GM23338 (cell line): ENCODE measurements around the gene STAT4. TPM values are rescaled to one million over a fixed set of nuclear protein-coding genes. Genes with fewer than 3 reads are reported as not detected.

ENCODE experiments used
- ATAC-seq: fragments of 200-7000 bp; cut with Tn5 transposase; 3 replicates; pipeline ENCODE4 v1.9.1; 2020
- DNase-seq: peaks from one replicate; pipeline ENCODE4 v3.0.0-alpha.2; 2015; ENCODE audit warnings: low spot score
- H2AFZ ChIP-seq: fragments of 200-600 bp; sonication (generic); 2 replicates; pipeline ENCODE4 v1.8.0; 2016; ENCODE audit warnings: antibody characterized with exemption, mild to moderate bottlenecking, moderate library complexity
- H3F3A ChIP-seq: fragments of 200-600 bp; sonication (generic); replicated peaks from 2 replicates; pipeline ENCODE4 v1.8.0; 2017; ENCODE audit warnings: antibody characterized with exemption, mixed run types, low read depth
- H3K27ac ChIP-seq: fragments of 200-600 bp; sonication (generic); 2 replicates; pipeline ENCODE4 v1.6.1; 2016; ENCODE audit warnings: low read depth
- H3K27me3 ChIP-seq: fragments of 200-600 bp; sonication (generic); 2 replicates; pipeline ENCODE4 v1.8.0; 2016; ENCODE audit warnings: mild to moderate bottlenecking, mixed run types, moderate library complexity; ENCODE audit not compliant: insufficient read depth
- H3K36me3 ChIP-seq: fragments of 200-600 bp; sonication (generic); 2 replicates; pipeline ENCODE4 v1.8.0; 2016; ENCODE audit warnings: mild to moderate bottlenecking; ENCODE audit not compliant: insufficient read depth
- H3K4me1 ChIP-seq: fragments of 200-600 bp; sonication (generic); 2 replicates; pipeline ENCODE4 v1.8.0; 2016; ENCODE audit warnings: mild to moderate bottlenecking, moderate library complexity; ENCODE audit not compliant: insufficient read depth
- H3K4me2 ChIP-seq: fragments of 200-600 bp; sonication (generic); 2 replicates; pipeline ENCODE4 v1.7.1; 2017; ENCODE audit warnings: mixed run types
- H3K4me3 ChIP-seq: fragments of 200-600 bp; sonication (generic); 2 replicates; pipeline ENCODE4 v1.6.1; 2016; ENCODE audit warnings: mixed run types
- H3K79me2 ChIP-seq: fragments of 200-600 bp; sonication (generic); replicated peaks from 2 replicates; pipeline ENCODE4 v1.8.0; 2017; ENCODE audit warnings: mild to moderate bottlenecking; ENCODE audit not compliant: insufficient read depth
- H3K9me2 ChIP-seq: fragments of 200-600 bp; sonication (generic); 2 replicates; pipeline ENCODE4 v1.8.0; 2017; ENCODE audit not compliant: insufficient read depth
- H4K20me1 ChIP-seq: fragments of 200-600 bp; sonication (generic); replicated peaks from 2 replicates; pipeline ENCODE4 v1.8.0; 2017; ENCODE audit warnings: mild to moderate bottlenecking; ENCODE audit not compliant: insufficient read depth
- H3K27ac Mint-ChIP-seq: 2 replicates; pipeline ENCODE4 v1.8.0; 2020; ENCODE audit warnings: inconsistent platforms, mild to moderate bottlenecking, moderate library complexity, mixed read lengths
- H3K27me3 Mint-ChIP-seq: 3 replicates; pipeline ENCODE4 v1.8.0; 2022; ENCODE audit warnings: low read depth, mild to moderate bottlenecking, moderate library complexity, mixed read lengths, inconsistent platforms; ENCODE audit not compliant: insufficient read depth, poor library complexity
- H3K36me3 Mint-ChIP-seq: 3 replicates; pipeline ENCODE4 v1.8.0; 2021; ENCODE audit warnings: low read depth, mild to moderate bottlenecking, inconsistent platforms, moderate library complexity, mixed read lengths
- H3K4me1 Mint-ChIP-seq: 3 replicates; pipeline ENCODE4 v1.8.0; 2020; ENCODE audit warnings: mild to moderate bottlenecking, inconsistent platforms, mixed read lengths
- H3K4me3 Mint-ChIP-seq: 3 replicates; pipeline ENCODE4 v1.8.0; 2021; ENCODE audit warnings: moderate library complexity, mild to moderate bottlenecking, inconsistent platforms, mixed read lengths
- H3K9me3 Mint-ChIP-seq: 3 replicates; pipeline ENCODE4 v1.8.0; 2020; ENCODE audit warnings: moderate library complexity, mild to moderate bottlenecking, inconsistent platforms, mixed read lengths
- CREB1 ChIP-seq: fragments of 250-450 bp; sonication (Bioruptor Pico); IDR thresholded peaks from 2 replicates; pipeline ENCODE4 v1.5.0; 2020; ENCODE audit warnings: low read depth, mild to moderate bottlenecking, moderate library complexity
- ETS1 ChIP-seq: IDR thresholded peaks from 2 replicates; pipeline ENCODE4 v1.6.1; 2016; ENCODE audit warnings: antibody characterized with exemption
- EZH2 ChIP-seq: fragments of 200-600 bp; sonication (generic); IDR thresholded peaks from one replicate; pipeline ENCODE4 v1.8.0; 2017; ENCODE audit warnings: antibody characterized with exemption, mild to moderate bottlenecking, low read depth; ENCODE audit not compliant: unreplicated experiment
- EZH2phosphoT487 ChIP-seq: fragments of 200-600 bp; sonication (generic); IDR thresholded peaks from one replicate; pipeline ENCODE4 v1.8.1; 2018; ENCODE audit warnings: antibody characterized with exemption; ENCODE audit not compliant: unreplicated experiment
- NANOG ChIP-seq: IDR thresholded peaks from 2 replicates; pipeline ENCODE4 v1.6.1; 2016; ENCODE audit warnings: antibody characterized with exemption, borderline replicate concordance
- POLR2AphosphoS5 ChIP-seq: IDR thresholded peaks from 2 replicates; pipeline ENCODE4 v1.6.1; 2016; ENCODE audit warnings: antibody characterized with exemption, low read depth
- STAT1 ChIP-seq: IDR thresholded peaks from one replicate; pipeline ENCODE4 v1.6.1; 2016; ENCODE audit warnings: antibody characterized with exemption; ENCODE audit not compliant: unreplicated experiment
- ZNF114 ChIP-seq: fragments of 250-450 bp; sonication (Bioruptor Pico); IDR thresholded peaks from 2 replicates; pipeline ENCODE4 v1.5.0; 2020; ENCODE audit warnings: mild to moderate bottlenecking, moderate library complexity
- ZNF331 ChIP-seq: fragments of 250-450 bp; sonication (Bioruptor Pico); IDR thresholded peaks from 2 replicates; pipeline ENCODE4 v1.5.0; 2020; ENCODE audit warnings: low read depth, mild to moderate bottlenecking, moderate library complexity
- polyA plus RNA-seq: library from polyadenylated mRNA; unstranded; fragments of >200 nt; fragmentation: Nextera tagmentation; extraction: Ambion mirVana; gene quantifications from 2 replicates; pipeline ENCODE4 v1.2.1, GENCODE V29; 2016
- total RNA-seq: library from RNA; depleted of rRNA; stranded (reverse); fragments of >200 nt; shearing (Covaris generic); gene quantifications from 2 replicates; pipeline ENCODE4 v1.2.3, GENCODE V29; 2014
- TF ChIP-seq, protein P1 (sequence below), 2 experiments: fragments of 200-600 bp in 1 of 2; sonication (generic) in 1 of 2; conservative IDR thresholded peaks; 2 replicates each; pipeline versions ENCODE4 v1.5.1 to v1.6.1; 2016 to 2017; ENCODE audit warnings: antibody characterized with exemption in 2 of 2, low read depth in 2 of 2, mild to moderate bottlenecking in 2 of 2, moderate library complexity in 1 of 2
- TF ChIP-seq, protein P2 (sequence below): fragments of 250-450 bp; sonication (Bioruptor Pico); IDR thresholded peaks from 2 replicates; pipeline ENCODE4 v1.5.0; 2020; ENCODE audit warnings: mild to moderate bottlenecking, moderate library complexity
- TF ChIP-seq, protein P3 (sequence below): IDR thresholded peaks from one replicate; pipeline ENCODE4 v1.6.1; 2018; ENCODE audit warnings: antibody characterized with exemption; ENCODE audit not compliant: unreplicated experiment

Gene STAT4
- total and polyA plus RNA-seq, 2 experiments from 2014 or later: 0.52 to 0.86 TPM

GRCh38 chr2:191082321-191082720 lies 68.5 kb downstream of the STAT4 start:
- Histone ChIP-seq H3K36me3 (peaks cover 3% of the 10 kb centered on the region; the same call in 1 of the 2 replicates), H2AFZ (no peak overlapping the region), H3K4me3 (no peak overlapping the region), H3K27me3 (no peaks in the 10 kb centered on the region), H4K20me1 (no peaks in the 10 kb centered on the region), H3K4me1 (peaks cover 16% of the 10 kb centered on the region; the same call in 1 of the 2 replicates), H3K27ac (no peak overlapping the region), H3F3A (no peaks in the 10 kb centered on the region), H3K9me2 (no peaks in the 10 kb centered on the region), H3K79me2 (no peaks in the 10 kb centered on the region), H3K4me2 (no peak overlapping the region)
- DNase-seq (no peak), ATAC-seq (no peak)
- H3K27ac Mint-ChIP-seq: no peak overlapping the region
- H3K9me3 Mint-ChIP-seq: peaks cover 18% of the 10 kb centered on the region; the same call in 2 of the 3 replicates
- peaks cover 18% of the 10 kb centered on the region for H3K4me1 Mint-ChIP-seq
- no peak overlapping the region for H3K4me3 Mint-ChIP-seq
- H3K36me3 Mint-ChIP-seq: peaks cover 12% of the 10 kb centered on the region; the same call in 2 of the 3 replicates
- H3K27me3 Mint-ChIP-seq: no peaks in the 10 kb centered on the region
- no peak for TF ChIP-seq ZNF114 (CRISPR knock-in tag)
- TF ChIP-seq ZNF331 (CRISPR knock-in tag): no peak
- TF ChIP-seq, protein P1, sequence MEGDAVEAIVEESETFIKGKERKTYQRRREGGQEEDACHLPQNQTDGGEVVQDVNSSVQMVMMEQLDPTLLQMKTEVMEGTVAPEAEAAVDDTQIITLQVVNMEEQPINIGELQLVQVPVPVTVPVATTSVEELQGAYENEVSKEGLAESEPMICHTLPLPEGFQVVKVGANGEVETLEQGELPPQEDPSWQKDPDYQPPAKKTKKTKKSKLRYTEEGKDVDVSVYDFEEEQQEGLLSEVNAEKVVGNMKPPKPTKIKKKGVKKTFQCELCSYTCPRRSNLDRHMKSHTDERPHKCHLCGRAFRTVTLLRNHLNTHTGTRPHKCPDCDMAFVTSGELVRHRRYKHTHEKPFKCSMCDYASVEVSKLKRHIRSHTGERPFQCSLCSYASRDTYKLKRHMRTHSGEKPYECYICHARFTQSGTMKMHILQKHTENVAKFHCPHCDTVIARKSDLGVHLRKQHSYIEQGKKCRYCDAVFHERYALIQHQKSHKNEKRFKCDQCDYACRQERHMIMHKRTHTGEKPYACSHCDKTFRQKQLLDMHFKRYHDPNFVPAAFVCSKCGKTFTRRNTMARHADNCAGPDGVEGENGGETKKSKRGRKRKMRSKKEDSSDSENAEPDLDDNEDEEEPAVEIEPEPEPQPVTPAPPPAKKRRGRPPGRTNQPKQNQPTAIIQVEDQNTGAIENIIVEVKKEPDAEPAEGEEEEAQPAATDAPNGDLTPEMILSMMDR (conservative IDR thresholded peaks at IDR 0.05; ENCODE audit: low read depth in 2 of 2): no peak
- no peak for TF ChIP-seq POLR2AphosphoS5
- no peak for TF ChIP-seq CREB1 (CRISPR knock-in tag)
- TF ChIP-seq NANOG: no peak
- TF ChIP-seq, protein P2, sequence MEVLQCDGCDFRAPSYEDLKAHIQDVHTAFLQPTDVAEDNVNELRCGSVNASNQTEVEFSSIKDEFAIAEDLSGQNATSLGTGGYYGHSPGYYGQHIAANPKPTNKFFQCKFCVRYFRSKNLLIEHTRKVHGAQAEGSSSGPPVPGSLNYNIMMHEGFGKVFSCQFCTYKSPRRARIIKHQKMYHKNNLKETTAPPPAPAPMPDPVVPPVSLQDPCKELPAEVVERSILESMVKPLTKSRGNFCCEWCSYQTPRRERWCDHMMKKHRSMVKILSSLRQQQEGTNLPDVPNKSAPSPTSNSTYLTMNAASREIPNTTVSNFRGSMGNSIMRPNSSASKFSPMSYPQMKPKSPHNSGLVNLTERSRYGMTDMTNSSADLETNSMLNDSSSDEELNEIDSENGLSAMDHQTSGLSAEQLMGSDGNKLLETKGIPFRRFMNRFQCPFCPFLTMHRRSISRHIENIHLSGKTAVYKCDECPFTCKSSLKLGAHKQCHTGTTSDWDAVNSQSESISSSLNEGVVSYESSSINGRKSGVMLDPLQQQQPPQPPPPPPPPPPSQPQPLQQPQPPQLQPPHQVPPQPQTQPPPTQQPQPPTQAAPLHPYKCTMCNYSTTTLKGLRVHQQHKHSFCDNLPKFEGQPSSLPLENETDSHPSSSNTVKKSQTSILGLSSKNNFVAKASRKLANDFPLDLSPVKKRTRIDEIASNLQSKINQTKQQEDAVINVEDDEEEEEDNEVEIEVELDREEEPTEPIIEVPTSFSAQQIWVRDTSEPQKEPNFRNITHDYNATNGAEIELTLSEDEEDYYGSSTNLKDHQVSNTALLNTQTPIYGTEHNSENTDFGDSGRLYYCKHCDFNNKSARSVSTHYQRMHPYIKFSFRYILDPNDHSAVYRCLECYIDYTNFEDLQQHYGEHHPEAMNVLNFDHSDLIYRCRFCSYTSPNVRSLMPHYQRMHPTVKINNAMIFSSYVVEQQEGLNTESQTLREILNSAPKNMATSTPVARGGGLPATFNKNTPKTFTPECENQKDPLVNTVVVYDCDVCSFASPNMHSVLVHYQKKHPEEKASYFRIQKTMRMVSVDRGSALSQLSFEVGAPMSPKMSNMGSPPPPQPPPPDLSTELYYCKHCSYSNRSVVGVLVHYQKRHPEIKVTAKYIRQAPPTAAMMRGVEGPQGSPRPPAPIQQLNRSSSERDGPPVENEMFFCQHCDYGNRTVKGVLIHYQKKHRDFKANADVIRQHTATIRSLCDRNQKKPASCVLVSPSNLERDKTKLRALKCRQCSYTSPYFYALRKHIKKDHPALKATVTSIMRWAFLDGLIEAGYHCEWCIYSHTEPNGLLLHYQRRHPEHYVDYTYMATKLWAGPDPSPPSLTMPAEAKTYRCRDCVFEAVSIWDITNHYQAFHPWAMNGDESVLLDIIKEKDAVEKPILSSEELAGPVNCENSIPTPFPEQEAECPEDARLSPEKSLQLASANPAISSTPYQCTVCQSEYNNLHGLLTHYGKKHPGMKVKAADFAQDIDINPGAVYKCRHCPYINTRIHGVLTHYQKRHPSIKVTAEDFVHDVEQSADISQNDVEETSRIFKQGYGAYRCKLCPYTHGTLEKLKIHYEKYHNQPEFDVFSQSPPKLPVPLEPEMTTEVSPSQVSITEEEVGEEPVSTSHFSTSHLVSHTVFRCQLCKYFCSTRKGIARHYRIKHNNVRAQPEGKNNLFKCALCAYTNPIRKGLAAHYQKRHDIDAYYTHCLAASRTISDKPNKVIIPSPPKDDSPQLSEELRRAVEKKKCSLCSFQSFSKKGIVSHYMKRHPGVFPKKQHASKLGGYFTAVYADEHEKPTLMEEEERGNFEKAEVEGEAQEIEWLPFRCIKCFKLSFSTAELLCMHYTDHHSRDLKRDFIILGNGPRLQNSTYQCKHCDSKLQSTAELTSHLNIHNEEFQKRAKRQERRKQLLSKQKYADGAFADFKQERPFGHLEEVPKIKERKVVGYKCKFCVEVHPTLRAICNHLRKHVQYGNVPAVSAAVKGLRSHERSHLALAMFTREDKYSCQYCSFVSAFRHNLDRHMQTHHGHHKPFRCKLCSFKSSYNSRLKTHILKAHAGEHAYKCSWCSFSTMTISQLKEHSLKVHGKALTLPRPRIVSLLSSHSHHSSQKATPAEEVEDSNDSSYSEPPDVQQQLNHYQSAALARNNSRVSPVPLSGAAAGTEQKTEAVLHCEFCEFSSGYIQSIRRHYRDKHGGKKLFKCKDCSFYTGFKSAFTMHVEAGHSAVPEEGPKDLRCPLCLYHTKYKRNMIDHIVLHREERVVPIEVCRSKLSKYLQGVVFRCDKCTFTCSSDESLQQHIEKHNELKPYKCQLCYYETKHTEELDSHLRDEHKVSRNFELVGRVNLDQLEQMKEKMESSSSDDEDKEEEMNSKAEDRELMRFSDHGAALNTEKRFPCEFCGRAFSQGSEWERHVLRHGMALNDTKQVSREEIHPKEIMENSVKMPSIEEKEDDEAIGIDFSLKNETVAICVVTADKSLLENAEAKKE (CRISPR knock-in tag): no peak
- no peak for TF ChIP-seq STAT1
- TF ChIP-seq EZH2: no peak
- no peak for TF ChIP-seq EZH2phosphoT487
- TF ChIP-seq, protein P3, sequence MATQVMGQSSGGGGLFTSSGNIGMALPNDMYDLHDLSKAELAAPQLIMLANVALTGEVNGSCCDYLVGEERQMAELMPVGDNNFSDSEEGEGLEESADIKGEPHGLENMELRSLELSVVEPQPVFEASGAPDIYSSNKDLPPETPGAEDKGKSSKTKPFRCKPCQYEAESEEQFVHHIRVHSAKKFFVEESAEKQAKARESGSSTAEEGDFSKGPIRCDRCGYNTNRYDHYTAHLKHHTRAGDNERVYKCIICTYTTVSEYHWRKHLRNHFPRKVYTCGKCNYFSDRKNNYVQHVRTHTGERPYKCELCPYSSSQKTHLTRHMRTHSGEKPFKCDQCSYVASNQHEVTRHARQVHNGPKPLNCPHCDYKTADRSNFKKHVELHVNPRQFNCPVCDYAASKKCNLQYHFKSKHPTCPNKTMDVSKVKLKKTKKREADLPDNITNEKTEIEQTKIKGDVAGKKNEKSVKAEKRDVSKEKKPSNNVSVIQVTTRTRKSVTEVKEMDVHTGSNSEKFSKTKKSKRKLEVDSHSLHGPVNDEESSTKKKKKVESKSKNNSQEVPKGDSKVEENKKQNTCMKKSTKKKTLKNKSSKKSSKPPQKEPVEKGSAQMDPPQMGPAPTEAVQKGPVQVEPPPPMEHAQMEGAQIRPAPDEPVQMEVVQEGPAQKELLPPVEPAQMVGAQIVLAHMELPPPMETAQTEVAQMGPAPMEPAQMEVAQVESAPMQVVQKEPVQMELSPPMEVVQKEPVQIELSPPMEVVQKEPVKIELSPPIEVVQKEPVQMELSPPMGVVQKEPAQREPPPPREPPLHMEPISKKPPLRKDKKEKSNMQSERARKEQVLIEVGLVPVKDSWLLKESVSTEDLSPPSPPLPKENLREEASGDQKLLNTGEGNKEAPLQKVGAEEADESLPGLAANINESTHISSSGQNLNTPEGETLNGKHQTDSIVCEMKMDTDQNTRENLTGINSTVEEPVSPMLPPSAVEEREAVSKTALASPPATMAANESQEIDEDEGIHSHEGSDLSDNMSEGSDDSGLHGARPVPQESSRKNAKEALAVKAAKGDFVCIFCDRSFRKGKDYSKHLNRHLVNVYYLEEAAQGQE: no peak
- no peak for TF ChIP-seq ETS1
